ENCODE results near the gene TSPAN9. TPM values are rescaled to one million over a fixed set of nuclear protein-coding genes. Genes with fewer than 3 reads are reported as not detected.
A peak's percentile ranks its signal among the peaks of the same experiment; 100 is the strongest.

The TSPAN9 gene
- total RNA-seq, 1 experiment from 2014 or later: 13.4 TPM

- CTCF ChIA-PET: interaction anchor here (1.5 to 1.7 kb wide), 2 partner anchors 35 to 37 kb away, joined by 5 to 6 read pairs; no protein-coding TSS in a partner anchor
These were observed 161.0 kb downstream of the TSPAN9 start for GRCh38 chr12:3238196-3238595.

GRCh38 chr12:3241621-3242020 lies 164.4 kb downstream of the TSPAN9 start:
- Mint-ChIP-seq H3K27me3 (ENCODE audit: insufficient read depth, unreplicated experiment) (no peaks in the 10 kb centered on the region), H3K4me3 (ENCODE audit: unreplicated experiment) (no peak overlapping the region), H3K9me3 (ENCODE audit: unreplicated experiment) (no peaks in the 10 kb centered on the region), H3K4me1 (ENCODE audit: insufficient read depth, unreplicated experiment) (peaks cover 6% of the 10 kb centered on the region), H3K27ac (ENCODE audit: low read depth, unreplicated experiment) (no peak overlapping the region), H3K36me3 (ENCODE audit: insufficient read depth, unreplicated experiment) (peaks cover 6% of the 10 kb centered on the region)
- TF ChIP-seq CTCF (IDR thresholded peaks at IDR 0.05; ENCODE audit: unreplicated experiment): no peak
- no peak for DNase-seq (ENCODE audit: unreplicated experiment)
- ChIA-PET POLR2A (no interaction called here), CTCF (interaction anchor here (0.6 to 2.1 kb wide), 5 partner anchors 33 to 106 kb away, joined by 3 to 14 read pairs (median 8); no protein-coding TSS in a partner anchor)
- no TSS peak for BruUV-seq (replicated peaks)
- intact Hi-C loops (cut with micrococcal nuclease): no loop called here

More at GRCh38 chr12:3238196-3238595, 161.0 kb downstream of the TSPAN9 start:
- no peak for TF ChIP-seq CTCF (IDR thresholded peaks at IDR 0.05; ENCODE audit: unreplicated experiment)
- H3K27ac Mint-ChIP-seq (ENCODE audit: low read depth, unreplicated experiment): no peak overlapping the region
- no peak overlapping the region for H3K4me3 Mint-ChIP-seq (ENCODE audit: unreplicated experiment)
- H3K9me3 Mint-ChIP-seq (ENCODE audit: unreplicated experiment): no peaks in the 10 kb centered on the region
- H3K27me3 Mint-ChIP-seq (ENCODE audit: insufficient read depth, unreplicated experiment): no peaks in the 10 kb centered on the region
- DNase-seq (ENCODE audit: unreplicated experiment): no peak
- no TSS peak for BruUV-seq (replicated peaks)
- H3K4me1 Mint-ChIP-seq (ENCODE audit: insufficient read depth, unreplicated experiment): peaks cover 11% of the 10 kb centered on the region
- intact Hi-C loops (cut with micrococcal nuclease): no loop called here
- peaks cover under 1% of the 10 kb centered on the region for H3K36me3 Mint-ChIP-seq (ENCODE audit: insufficient read depth, unreplicated experiment)
- POLR2A ChIA-PET: interaction anchor here (1.1 kb wide), 1 partner anchor 20 kb away, joined by 6 read pairs; no protein-coding TSS in a partner anchor

DNA sequence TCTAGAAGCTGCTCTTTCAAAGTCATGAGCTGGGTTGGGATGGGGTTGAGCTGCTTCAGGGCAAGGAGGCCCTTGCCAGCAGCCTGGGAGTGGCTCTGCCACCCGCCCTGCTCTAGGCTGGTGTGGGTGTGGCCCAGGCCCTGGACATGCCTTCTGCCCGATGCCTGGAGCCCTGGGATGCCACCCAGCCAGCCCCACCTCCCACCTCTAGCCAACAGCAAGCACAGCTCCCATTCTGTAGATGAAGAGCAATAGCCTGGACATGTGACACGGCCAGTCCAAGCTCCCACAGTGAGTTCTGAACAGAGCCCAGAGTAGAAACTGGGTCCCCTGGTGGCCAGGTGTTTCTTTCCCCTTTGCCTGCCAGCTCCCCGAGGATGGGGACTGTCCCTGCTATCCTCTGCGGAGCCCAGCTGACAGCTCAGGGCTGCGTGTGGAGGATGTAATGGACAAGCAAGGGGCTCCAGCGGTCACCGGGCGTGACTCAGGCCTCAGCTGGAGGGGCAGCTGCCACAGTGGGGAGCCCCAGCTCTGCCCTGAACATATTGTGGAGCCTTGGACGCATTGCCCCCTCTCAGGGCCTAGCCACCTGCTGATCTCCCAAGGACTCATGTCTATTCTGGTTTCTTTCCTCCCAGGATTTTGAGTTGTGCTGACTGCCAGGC lies 165.2 kb downstream of the TSPAN9 start:
- Mint-ChIP-seq H3K36me3 (ENCODE audit: insufficient read depth, unreplicated experiment) (peaks cover 6% of the 10 kb centered on the region), H3K4me1 (ENCODE audit: insufficient read depth, unreplicated experiment) (no peaks in the 10 kb centered on the region), H3K27ac (ENCODE audit: low read depth, unreplicated experiment) (no peak overlapping the region), H3K9me3 (ENCODE audit: unreplicated experiment) (no peaks in the 10 kb centered on the region), H3K27me3 (ENCODE audit: insufficient read depth, unreplicated experiment) (no peaks in the 10 kb centered on the region), H3K4me3 (ENCODE audit: unreplicated experiment) (no peak overlapping the region)
- ChIA-PET POLR2A (no interaction called here), CTCF (interaction anchor here (0.6 to 2.1 kb wide), 5 partner anchors 32 to 107 kb away, joined by 3 to 14 read pairs (median 8); no protein-coding TSS in a partner anchor)
- peak; percentile 14 for DNase-seq (ENCODE audit: unreplicated experiment)
- no TSS peak for BruUV-seq (replicated peaks)
- no peak for TF ChIP-seq CTCF (IDR thresholded peaks at IDR 0.05; ENCODE audit: unreplicated experiment)
- intact Hi-C loops (cut with micrococcal nuclease): no loop called here

- peaks cover 6% of the 10 kb centered on the region for H3K36me3 Mint-ChIP-seq (ENCODE audit: insufficient read depth, unreplicated experiment)
- no peak for TF ChIP-seq CTCF (IDR thresholded peaks at IDR 0.05; ENCODE audit: unreplicated experiment)
- ChIA-PET POLR2A (no interaction called here), CTCF (interaction anchor here (0.6 to 2.1 kb wide), 3 partner anchors 11 to 41 kb away, joined by 4 to 11 read pairs (median 8); no protein-coding TSS in a partner anchor)
- H3K4me3 Mint-ChIP-seq (ENCODE audit: unreplicated experiment): no peak overlapping the region
- intact Hi-C loops (cut with micrococcal nuclease): no loop called here
- H3K4me1 Mint-ChIP-seq (ENCODE audit: insufficient read depth, unreplicated experiment): no peaks in the 10 kb centered on the region
- H3K9me3 Mint-ChIP-seq (ENCODE audit: unreplicated experiment): no peaks in the 10 kb centered on the region
- no peak overlapping the region for H3K27ac Mint-ChIP-seq (ENCODE audit: low read depth, unreplicated experiment)
- BruUV-seq (replicated peaks): no TSS peak
- H3K27me3 Mint-ChIP-seq (ENCODE audit: insufficient read depth, unreplicated experiment): no peaks in the 10 kb centered on the region
- no peak for DNase-seq (ENCODE audit: unreplicated experiment)
These were observed 166.4 kb downstream of the TSPAN9 start for GRCh38 chr12:3243376-3244084.

All from MCF 10A (cell line).